Measurements from ENCODE around the gene ATP6AP1. TPM values are rescaled to one million over a fixed set of nuclear protein-coding genes. Genes with fewer than 3 reads are reported as not detected.

The ATP6AP1 gene
- total RNA-seq, 1 donor from 2014 or later = 22.6 TPM

GRCh38 chrX:154483325-154483724 is 54.8 kb downstream of the ATP6AP1 start:
- TF ChIP-seq EZH2phosphoT487 (IDR thresholded peaks at IDR 0.05) (no peak), CTCF (IDR thresholded peaks at IDR 0.05) (no peak), EZH2 (IDR thresholded peaks at IDR 0.05) (no peak)
- Histone ChIP-seq H3K79me2 (ENCODE audit: low read depth) (no peaks in the 10 kb centered on the region), H3K4me2 (no peak overlapping the region), H4K20me1 (ENCODE audit: low read depth) (no peaks in the 10 kb centered on the region), H3K27ac (no peak overlapping the region), H3F3A (ENCODE audit: low read depth) (peaks cover 3% of the 10 kb centered on the region), H3K4me3 (no peak overlapping the region), H3K36me3 (no peaks in the 10 kb centered on the region), H3K9me3 (ENCODE audit: low read depth) (no peaks in the 10 kb centered on the region), H3K4me1 (no peaks in the 10 kb centered on the region), H3K27me3 (no peaks in the 10 kb centered on the region), H3K9ac (no peak overlapping the region), H2AFZ (replicated peaks) (no peak overlapping the region)
- H3K4me1 Mint-ChIP-seq = peaks cover 5% of the 10 kb centered on the region
- H3K4me3 Mint-ChIP-seq = peak overlapping the region; percentile 36
- DNase-seq (ENCODE audit: low spot score) = no peak
- peaks cover 6% of the 10 kb centered on the region for H3K27me3 Mint-ChIP-seq (ENCODE audit: insufficient read depth, low read depth)
- no peak overlapping the region for H3K27ac Mint-ChIP-seq
- H3K36me3 Mint-ChIP-seq = peaks cover 4% of the 10 kb centered on the region
- peaks cover 20% of the 10 kb centered on the region for H3K9me3 Mint-ChIP-seq

GRCh38 chrX:154484255-154485149 is 56.0 kb downstream of the ATP6AP1 start:
- H3F3A ChIP-seq (ENCODE audit: low read depth) = peaks cover 3% of the 10 kb centered on the region
- no peak overlapping the region for H3K4me2 ChIP-seq
- peaks cover 6% of the 10 kb centered on the region for H3K27me3 ChIP-seq
- no peaks in the 10 kb centered on the region for H4K20me1 ChIP-seq (ENCODE audit: low read depth)
- no peak for TF ChIP-seq CTCF (IDR thresholded peaks at IDR 0.05)
- TF ChIP-seq EZH2phosphoT487 (IDR thresholded peaks at IDR 0.05) = no peak
- TF ChIP-seq EZH2 (IDR thresholded peaks at IDR 0.05) = no peak
- no peak overlapping the region for H3K27ac ChIP-seq
- no peak overlapping the region for H3K4me3 ChIP-seq
- H3K36me3 ChIP-seq = no peaks in the 10 kb centered on the region
- H3K9ac ChIP-seq = no peak overlapping the region
- peaks cover 17% of the 10 kb centered on the region for H3K9me3 Mint-ChIP-seq
- peaks cover 7% of the 10 kb centered on the region for H3K27me3 Mint-ChIP-seq (ENCODE audit: insufficient read depth, low read depth)
- DNase-seq (ENCODE audit: low spot score) = no peak
- H3K4me3 Mint-ChIP-seq = peak overlapping the region; percentile 53
- no peaks in the 10 kb centered on the region for H3K79me2 ChIP-seq (ENCODE audit: low read depth)
- H3K27ac Mint-ChIP-seq = no peak overlapping the region
- peaks cover 5% of the 10 kb centered on the region for H3K4me1 Mint-ChIP-seq
- H3K9me3 ChIP-seq (ENCODE audit: low read depth) = no peaks in the 10 kb centered on the region
- no peak overlapping the region for H2AFZ ChIP-seq (replicated peaks)
- H3K4me1 ChIP-seq = no peaks in the 10 kb centered on the region
- H3K36me3 Mint-ChIP-seq = peaks cover 4% of the 10 kb centered on the region

GRCh38 chrX:154485150-154486051 is 56.9 kb downstream of the ATP6AP1 start:
- no peak overlapping the region for H2AFZ ChIP-seq (replicated peaks)
- no peak overlapping the region for H3K27ac Mint-ChIP-seq

More at GRCh38 chrX:154485150-154486051, 56.9 kb downstream of the ATP6AP1 start:
- Histone ChIP-seq H3K27me3 (peaks cover 11% of the 10 kb centered on the region), H3F3A (ENCODE audit: low read depth) (peaks cover 3% of the 10 kb centered on the region), H3K4me1 (no peaks in the 10 kb centered on the region), H3K27ac (no peak overlapping the region), H4K20me1 (ENCODE audit: low read depth) (no peaks in the 10 kb centered on the region), H3K4me2 (peak overlapping the region; percentile 84), H3K4me3 (peak overlapping the region; percentile 58), H3K79me2 (ENCODE audit: low read depth) (no peaks in the 10 kb centered on the region), H3K9me3 (ENCODE audit: low read depth) (no peaks in the 10 kb centered on the region), H3K9ac (no peak overlapping the region), H3K36me3 (no peaks in the 10 kb centered on the region)
- Mint-ChIP-seq H3K27me3 (ENCODE audit: insufficient read depth, low read depth) (peaks cover 11% of the 10 kb centered on the region), H3K4me3 (peak overlapping the region; percentile 74), H3K36me3 (peaks cover 4% of the 10 kb centered on the region), H3K9me3 (peaks cover 19% of the 10 kb centered on the region), H3K4me1 (peaks cover 7% of the 10 kb centered on the region)
- DNase-seq (ENCODE audit: low spot score) = no peak
- no peak for TF ChIP-seq EZH2 (IDR thresholded peaks at IDR 0.05)
- no peak for TF ChIP-seq EZH2phosphoT487 (IDR thresholded peaks at IDR 0.05)
- no peak for TF ChIP-seq CTCF (IDR thresholded peaks at IDR 0.05)
